ENCODE data around the gene FLYWCH2.

GRCh38 chr16:2942045-2942444 lies 59.0 kb downstream of the FLYWCH2 start:
- no peak for TF ChIP-seq CTCF (IDR thresholded peaks at IDR 0.05; ENCODE audit: insufficient read depth, low read depth, low read length)
- no peak for TF ChIP-seq EZH2 (IDR thresholded peaks at IDR 0.05; ENCODE audit: insufficient read depth, low read length)
